HepG2 (cell line): ENCODE results near the gene MTX1. TPM values are rescaled to one million over a fixed set of nuclear protein-coding genes. Genes with fewer than 3 reads are reported as not detected.

Source experiments
- EP300 ChIP-seq, 3 experiments: sonication (generic) in 1 of 3; formaldehyde crosslinking in 1 of 3; IDR thresholded peaks; 2 replicates each; pipeline versions ENCODE4 v1.5.1 to v1.6.1; 2011 to 2020; ENCODE audit warnings: low read depth in 2 of 3, low read length in 2 of 3, borderline replicate concordance in 1 of 3, improper control_type of control experiment in 1 of 3, mild to moderate bottlenecking in 1 of 3, missing genetic modification reagents in 1 of 3, moderate library complexity in 1 of 3
- HMGA1 ChIP-seq: sonication (generic); formaldehyde crosslinking; conservative IDR thresholded peaks from 2 replicates; pipeline ENCODE4 v1.4.0; 2020; ENCODE audit warnings: missing genetic modification reagents
- HOXD1 ChIP-seq: sonication (generic); formaldehyde crosslinking; IDR thresholded peaks from 2 replicates; pipeline ENCODE4 v1.5.0; 2020; ENCODE audit warnings: missing genetic modification reagents
- MED1 ChIP-seq: sonication (generic); formaldehyde crosslinking; IDR thresholded peaks from 2 replicates; pipeline ENCODE4 v1.4.0; 2020; ENCODE audit warnings: missing genetic modification reagents
- NFE2L1 ChIP-seq: sonication (generic); formaldehyde crosslinking; IDR thresholded peaks from 2 replicates; pipeline ENCODE4 v1.4.0; 2020; ENCODE audit warnings: missing genetic modification reagents, mild to moderate bottlenecking, borderline replicate concordance
- PHF5A ChIP-seq: IDR thresholded peaks from one replicate; pipeline ENCODE4 v1.6.1; 2018; ENCODE audit warnings: low read depth, missing genetic modification reagents; ENCODE audit not compliant: unreplicated experiment
- PTBP1 ChIP-seq: fragments of 200-400 bp; formaldehyde crosslinking; IDR thresholded peaks from 2 replicates; pipeline ENCODE4 v1.6.1; 2018; ENCODE audit warnings: low read length, low read depth; ENCODE audit not compliant: poor library complexity, severe bottlenecking
- SNAPC2 ChIP-seq: sonication (generic); formaldehyde crosslinking; IDR thresholded peaks from 2 replicates; pipeline ENCODE4 v1.8.1; 2022; ENCODE audit warnings: mild to moderate bottlenecking, missing genetic modification reagents
- SRSF9 ChIP-seq: fragments of 200-400 bp; formaldehyde crosslinking; IDR thresholded peaks from 2 replicates; pipeline ENCODE4 v1.6.1; 2018; ENCODE audit warnings: borderline replicate concordance, mild to moderate bottlenecking, low read depth, low read length; ENCODE audit not compliant: insufficient read depth, poor library complexity, severe bottlenecking
- TAF15 ChIP-seq: fragments of 200-400 bp; formaldehyde crosslinking; IDR thresholded peaks from one replicate; pipeline ENCODE4 v1.6.1; 2018; ENCODE audit warnings: mild to moderate bottlenecking, low read depth, low read length; ENCODE audit not compliant: poor library complexity, severe bottlenecking
- TEAD3 ChIP-seq: optimal IDR thresholded peaks from 2 replicates; pipeline ENCODE3; 2016; ENCODE audit warnings: borderline replicate concordance
- U2AF1 ChIP-seq: fragments of 200-400 bp; formaldehyde crosslinking; optimal IDR thresholded peaks from 2 replicates; pipeline ENCODE3; 2017; ENCODE audit warnings: mild to moderate bottlenecking, low read depth, low read length
- ZBTB7A ChIP-seq: sonication (generic); formaldehyde crosslinking; IDR thresholded peaks from 2 replicates; pipeline ENCODE4 v1.8.0; 2022; ENCODE audit warnings: mild to moderate bottlenecking, missing genetic modification reagents
- ZNF124 ChIP-seq: sonication (generic); formaldehyde crosslinking; IDR thresholded peaks from 2 replicates; pipeline ENCODE4 v1.4.0; 2020; ENCODE audit warnings: missing genetic modification reagents
- ZNF232 ChIP-seq: sonication (generic); formaldehyde crosslinking; IDR thresholded peaks from 2 replicates; pipeline ENCODE4 v1.4.0; 2020; ENCODE audit warnings: missing genetic modification reagents, borderline replicate concordance
- ZNF263 ChIP-seq: sonication (generic); formaldehyde crosslinking; IDR thresholded peaks from 2 replicates; pipeline ENCODE4 v1.4.0; 2020; ENCODE audit warnings: missing genetic modification reagents
- ZNF501 ChIP-seq: sonication (generic); formaldehyde crosslinking; IDR thresholded peaks from 2 replicates; pipeline ENCODE4 v1.5.1; 2020; ENCODE audit warnings: mild to moderate bottlenecking, moderate library complexity, missing genetic modification reagents
- ZNF709 ChIP-seq: sonication (generic); formaldehyde crosslinking; IDR thresholded peaks from 2 replicates; pipeline ENCODE4 v1.5.0; 2020; ENCODE audit warnings: mild to moderate bottlenecking, missing genetic modification reagents
- ZNF766 ChIP-seq: sonication (generic); formaldehyde crosslinking; IDR thresholded peaks from 2 replicates; pipeline ENCODE4 v1.5.0; 2020; ENCODE audit warnings: missing genetic modification reagents, borderline replicate concordance
- ZXDC ChIP-seq: sonication (generic); formaldehyde crosslinking; IDR thresholded peaks from 2 replicates; pipeline ENCODE4 v1.5.0; 2020; ENCODE audit warnings: mild to moderate bottlenecking, missing genetic modification reagents
- polyA plus RNA-seq, 8 experiments: library from polyadenylated mRNA; depleted of rRNA in 3 of 8; stranded (reverse) in 7 of 8; unstranded in 1 of 8; fragments of >200 nt; fragmentation: Illumina TruSeq in 4 of 8; extraction: Trizol in 4 of 8; gene quantifications; 2 replicates each; pipeline versions ENCODE4 v1.2.1 to v1.2.3, GENCODE V29; 2011 to 2016; ENCODE audit warnings: low read depth in 4 of 8, missing spikeins in 1 of 8, mixed read lengths in 1 of 8; ENCODE audit not compliant: insufficient read depth in 1 of 8
- total RNA-seq, 5 experiments: library from RNA; depleted of rRNA; stranded (reverse); fragments of >200 nt; fragmentation: Illumina TruSeq; extraction: Trizol; gene quantifications; 2 replicates each; pipeline ENCODE4 v1.2.3, GENCODE V29; 2016; ENCODE audit warnings: low read depth in 1 of 5
- TF ChIP-seq, protein P1 (sequence below): sonication (generic); formaldehyde crosslinking; IDR thresholded peaks from 2 replicates; pipeline ENCODE4 v1.9.0; 2021; ENCODE audit warnings: missing genetic modification reagents, mild to moderate bottlenecking, borderline replicate concordance
- TF ChIP-seq, protein P2 (sequence below): sonication (generic); formaldehyde crosslinking; IDR thresholded peaks from 2 replicates; pipeline ENCODE4 v1.4.0; 2020; ENCODE audit warnings: mild to moderate bottlenecking, missing genetic modification reagents
- TF ChIP-seq, protein P3 (sequence below): sonication (generic); formaldehyde crosslinking; IDR thresholded peaks from 2 replicates; pipeline ENCODE4 v1.5.0; 2020; ENCODE audit warnings: mild to moderate bottlenecking, missing genetic modification reagents, moderate library complexity

The MTX1 gene
- total and polyA plus RNA-seq, 2 of the 13 experiments (the other 11 are each of a cell fraction or from before 2014, with no cell fraction given), result 64.5 to 72.6 TPM

DNA sequence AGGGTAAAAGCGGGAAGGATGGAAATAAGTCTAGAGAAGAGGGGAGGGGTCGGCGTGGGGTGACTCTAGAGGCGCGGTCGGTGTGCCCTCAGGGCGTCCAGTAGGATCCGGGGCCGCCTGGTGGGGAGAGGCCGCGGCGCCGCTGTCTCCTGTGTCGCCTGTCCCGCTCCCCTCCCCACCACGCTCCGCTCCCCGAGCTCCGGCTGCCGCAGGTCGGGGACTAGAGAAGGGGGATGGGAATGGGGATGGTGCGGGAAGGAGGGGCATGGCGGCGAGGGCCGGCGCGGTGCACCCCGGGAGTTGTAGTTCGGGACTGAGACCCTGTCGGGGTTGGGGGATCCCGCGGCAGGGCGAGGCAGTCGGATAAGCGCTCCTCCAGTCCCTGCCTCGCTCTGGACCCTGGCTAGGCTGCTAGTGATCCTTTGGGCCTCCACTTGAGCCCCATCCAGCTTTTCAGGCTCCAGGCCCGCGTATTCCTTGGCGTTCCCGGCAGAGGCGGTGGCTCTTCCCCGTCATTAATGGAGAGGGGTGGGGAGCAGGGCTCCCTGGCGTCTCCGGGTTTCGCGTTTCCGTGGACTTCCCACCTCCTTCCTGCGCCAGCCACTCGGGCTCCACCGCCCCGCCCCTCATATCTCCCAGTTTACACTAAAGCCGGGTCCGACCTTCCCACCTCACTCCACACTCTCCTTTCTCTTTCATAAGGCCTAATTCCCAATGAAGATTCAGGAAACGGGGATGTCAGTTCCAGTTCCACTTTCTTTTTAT is 46.9 kb downstream of the MTX1 start, which contains the start of gene ENTREP3 (continued):
- no peak for TF ChIP-seq U2AF1
- TF ChIP-seq NFE2L1, result no peak
- peak; percentile 24 for TF ChIP-seq TAF15
- peak; percentile 63; the same call in 1 of the 2 replicates for TF ChIP-seq ZNF232
- TF ChIP-seq HMGA1 (CRISPR knock-in tag), result no peak
- TF ChIP-seq ZNF709 (CRISPR knock-in tag), result no peak
- peak; percentile 66 for TF ChIP-seq MED1
- TF ChIP-seq EP300 (IDR thresholded peaks at IDR 0.05; ENCODE audit: low read depth in 2 of 2, low read length in 2 of 2), result no peak; a peak in 1 of 4 replicates
- no peak for TF ChIP-seq EP300 (CRISPR knock-in tag; IDR thresholded peaks at IDR 0.05; ENCODE audit: borderline replicate concordance)
- TF ChIP-seq SRSF9, result no peak
- TF ChIP-seq, protein P1, sequence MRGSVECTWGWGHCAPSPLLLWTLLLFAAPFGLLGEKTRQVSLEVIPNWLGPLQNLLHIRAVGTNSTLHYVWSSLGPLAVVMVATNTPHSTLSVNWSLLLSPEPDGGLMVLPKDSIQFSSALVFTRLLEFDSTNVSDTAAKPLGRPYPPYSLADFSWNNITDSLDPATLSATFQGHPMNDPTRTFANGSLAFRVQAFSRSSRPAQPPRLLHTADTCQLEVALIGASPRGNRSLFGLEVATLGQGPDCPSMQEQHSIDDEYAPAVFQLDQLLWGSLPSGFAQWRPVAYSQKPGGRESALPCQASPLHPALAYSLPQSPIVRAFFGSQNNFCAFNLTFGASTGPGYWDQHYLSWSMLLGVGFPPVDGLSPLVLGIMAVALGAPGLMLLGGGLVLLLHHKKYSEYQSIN (CRISPR knock-in tag), result no peak
- peak; percentile 71 for TF ChIP-seq PHF5A (CRISPR knock-in tag)
- 0 out of 2 replicates have a peak, but pooled peaks have one; percentile 50 for TF ChIP-seq ZNF124 (CRISPR knock-in tag)
- peak; percentile 72 for TF ChIP-seq TEAD3 (CRISPR knock-in tag)
- peak; percentile 69; the same call in 1 of the 2 replicates for TF ChIP-seq ZNF501 (CRISPR knock-in tag)
- TF ChIP-seq, protein P2, sequence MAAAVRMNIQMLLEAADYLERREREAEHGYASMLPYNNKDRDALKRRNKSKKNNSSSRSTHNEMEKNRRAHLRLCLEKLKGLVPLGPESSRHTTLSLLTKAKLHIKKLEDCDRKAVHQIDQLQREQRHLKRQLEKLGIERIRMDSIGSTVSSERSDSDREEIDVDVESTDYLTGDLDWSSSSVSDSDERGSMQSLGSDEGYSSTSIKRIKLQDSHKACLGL, result no peak; the same call in 1 of the 2 replicates
- TF ChIP-seq SNAPC2 (CRISPR knock-in tag), result no peak
- no peak for TF ChIP-seq PTBP1
- TF ChIP-seq ZNF766, result no peak
- no peak for TF ChIP-seq ZXDC (CRISPR knock-in tag)
- TF ChIP-seq, protein P3, sequence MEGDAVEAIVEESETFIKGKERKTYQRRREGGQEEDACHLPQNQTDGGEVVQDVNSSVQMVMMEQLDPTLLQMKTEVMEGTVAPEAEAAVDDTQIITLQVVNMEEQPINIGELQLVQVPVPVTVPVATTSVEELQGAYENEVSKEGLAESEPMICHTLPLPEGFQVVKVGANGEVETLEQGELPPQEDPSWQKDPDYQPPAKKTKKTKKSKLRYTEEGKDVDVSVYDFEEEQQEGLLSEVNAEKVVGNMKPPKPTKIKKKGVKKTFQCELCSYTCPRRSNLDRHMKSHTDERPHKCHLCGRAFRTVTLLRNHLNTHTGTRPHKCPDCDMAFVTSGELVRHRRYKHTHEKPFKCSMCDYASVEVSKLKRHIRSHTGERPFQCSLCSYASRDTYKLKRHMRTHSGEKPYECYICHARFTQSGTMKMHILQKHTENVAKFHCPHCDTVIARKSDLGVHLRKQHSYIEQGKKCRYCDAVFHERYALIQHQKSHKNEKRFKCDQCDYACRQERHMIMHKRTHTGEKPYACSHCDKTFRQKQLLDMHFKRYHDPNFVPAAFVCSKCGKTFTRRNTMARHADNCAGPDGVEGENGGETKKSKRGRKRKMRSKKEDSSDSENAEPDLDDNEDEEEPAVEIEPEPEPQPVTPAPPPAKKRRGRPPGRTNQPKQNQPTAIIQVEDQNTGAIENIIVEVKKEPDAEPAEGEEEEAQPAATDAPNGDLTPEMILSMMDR (CRISPR knock-in tag), result peak; percentile 34; the same call in 1 of the 2 replicates
- TF ChIP-seq ZNF263 (CRISPR knock-in tag), result no peak
- peak; percentile 31; the same call in 1 of the 2 replicates for TF ChIP-seq ZBTB7A (CRISPR knock-in tag)
- peak; percentile 73 for TF ChIP-seq HOXD1 (CRISPR knock-in tag)
